ENCODE data around the gene SHQ1. TPM values are rescaled to one million over a fixed set of nuclear protein-coding genes. Genes with fewer than 3 reads are reported as not detected.
"Not testable (repeated sequence)": the region's sequence is repeated elsewhere in the genome, so short reads cannot be mapped to it uniquely, and the experiment has no call there.

SHQ1 gene
- total and polyA plus RNA-seq, 2 donors (not counting 3 experiments of a cell fraction or from before 2014, with no cell fraction given), result 7.3 to 20.6 TPM

- TF ChIP-seq POLR2A (IDR thresholded peaks at IDR 0.05; ENCODE audit: low read depth, low read length) (no peak), EZH2 (IDR thresholded peaks at IDR 0.05; ENCODE audit: borderline replicate concordance, low read depth, low read length, severe bottlenecking) (no peak), MYC (IDR thresholded peaks at IDR 0.05; ENCODE audit: low read depth, low read length) (no peak), GATA2 (IDR thresholded peaks at IDR 0.05; ENCODE audit: insufficient read depth, insufficient read length, low read depth, low read length) (no peak), FOS (IDR thresholded peaks at IDR 0.05; ENCODE audit: borderline replicate concordance, insufficient read depth, low read length) (no peak), JUN (IDR thresholded peaks at IDR 0.05; ENCODE audit: borderline replicate concordance, insufficient read depth, insufficient read length, low read depth) (no peak), POLR2AphosphoS5 (IDR thresholded peaks at IDR 0.05; ENCODE audit: insufficient read depth, low read depth, low read length) (no peak)
- TF ChIP-seq, protein P1, sequence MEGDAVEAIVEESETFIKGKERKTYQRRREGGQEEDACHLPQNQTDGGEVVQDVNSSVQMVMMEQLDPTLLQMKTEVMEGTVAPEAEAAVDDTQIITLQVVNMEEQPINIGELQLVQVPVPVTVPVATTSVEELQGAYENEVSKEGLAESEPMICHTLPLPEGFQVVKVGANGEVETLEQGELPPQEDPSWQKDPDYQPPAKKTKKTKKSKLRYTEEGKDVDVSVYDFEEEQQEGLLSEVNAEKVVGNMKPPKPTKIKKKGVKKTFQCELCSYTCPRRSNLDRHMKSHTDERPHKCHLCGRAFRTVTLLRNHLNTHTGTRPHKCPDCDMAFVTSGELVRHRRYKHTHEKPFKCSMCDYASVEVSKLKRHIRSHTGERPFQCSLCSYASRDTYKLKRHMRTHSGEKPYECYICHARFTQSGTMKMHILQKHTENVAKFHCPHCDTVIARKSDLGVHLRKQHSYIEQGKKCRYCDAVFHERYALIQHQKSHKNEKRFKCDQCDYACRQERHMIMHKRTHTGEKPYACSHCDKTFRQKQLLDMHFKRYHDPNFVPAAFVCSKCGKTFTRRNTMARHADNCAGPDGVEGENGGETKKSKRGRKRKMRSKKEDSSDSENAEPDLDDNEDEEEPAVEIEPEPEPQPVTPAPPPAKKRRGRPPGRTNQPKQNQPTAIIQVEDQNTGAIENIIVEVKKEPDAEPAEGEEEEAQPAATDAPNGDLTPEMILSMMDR (IDR thresholded peaks at IDR 0.05; ENCODE audit: extremely low read depth in 1 of 2, insufficient read depth in 1 of 2, low read depth in 1 of 2, low read length in 2 of 2), result no peak
- TF ChIP-seq, protein P2, sequence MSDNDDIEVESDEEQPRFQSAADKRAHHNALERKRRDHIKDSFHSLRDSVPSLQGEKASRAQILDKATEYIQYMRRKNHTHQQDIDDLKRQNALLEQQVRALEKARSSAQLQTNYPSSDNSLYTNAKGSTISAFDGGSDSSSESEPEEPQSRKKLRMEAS (IDR thresholded peaks at IDR 0.05; ENCODE audit: insufficient read depth, insufficient read length), result no peak
- Histone ChIP-seq H3K4me1 (ENCODE audit: control insufficient read depth, extremely low read depth, insufficient read depth, low read length) (peaks cover 2% of the 10 kb centered on the region), H3K9me3 (replicated peaks; ENCODE audit: control insufficient read depth, insufficient read depth, low read length) (no peaks in the 10 kb centered on the region), H2AFZ (ENCODE audit: low read depth, low read length) (no peak overlapping the region), H3K27me3 (ENCODE audit: control insufficient read depth in 2 of 2, insufficient read depth in 2 of 2, low read length in 2 of 2) (no peaks in the 10 kb centered on the region), H3K9me1 (replicated peaks; ENCODE audit: control insufficient read depth, extremely low read depth, insufficient read depth, low read length) (no peaks in the 10 kb centered on the region), H3K9ac (replicated peaks; ENCODE audit: extremely low read depth, insufficient read depth, low read length) (no peak overlapping the region), H3K4me2 (ENCODE audit: insufficient read depth, low read length) (no peak overlapping the region), H3K36me3 (ENCODE audit: control insufficient read depth in 2 of 2, extremely low read depth in 1 of 2, insufficient read depth in 2 of 2, low read length in 2 of 2) (no peaks in the 10 kb centered on the region), H3K79me2 (ENCODE audit: control insufficient read depth, insufficient read depth, low read length) (no peaks in the 10 kb centered on the region), H4K20me1 (replicated peaks; ENCODE audit: control insufficient read depth, extremely low read depth, insufficient read depth, low read length) (no peaks in the 10 kb centered on the region), H3K4me3 (replicated peaks in 1 of 3; ENCODE audit: insufficient read depth in 1 of 3, low read depth in 1 of 3, low read length in 3 of 3) (no peak overlapping the region), H3K27ac (ENCODE audit: insufficient read depth, low read depth, low read length) (no peak overlapping the region)
- FAIRE-seq (no peak), DNase-seq (ENCODE audit: low read depth, low spot score) (no peak)
- no TSS peak for BruUV-seq (replicated peaks)
- dilution Hi-C loops (cut with MboI; ENCODE audit: extremely low pct_ligation_motif_present, low sequenced_read_pairs), result no loop called here
- CTCF ChIA-PET, result no interaction called here
- POLR2A ChIA-PET, result no interaction called here
- intact Hi-C loops (cut with micrococcal nuclease), result no loop called here
These were observed 114.6 kb downstream of the SHQ1 start for GRCh38 chr3:72733676-72734075.

GRCh38 chr3:72732666-72733345 lies 115.4 kb downstream of the SHQ1 start:
- dilution Hi-C loops (cut with MboI; ENCODE audit: extremely low pct_ligation_motif_present, low sequenced_read_pairs); BruUV-seq (replicated peaks); H3K36me3 ChIP-seq (ENCODE audit: control insufficient read depth in 2 of 2, extremely low read depth in 1 of 2, insufficient read depth in 2 of 2, low read length in 2 of 2); H3K9me1 ChIP-seq (replicated peaks; ENCODE audit: control insufficient read depth, extremely low read depth, insufficient read depth, low read length); DNase-seq (ENCODE audit: low read depth, low spot score); H2AFZ ChIP-seq (ENCODE audit: low read depth, low read length); FAIRE-seq; intact Hi-C loops (cut with micrococcal nuclease); H3K4me2 ChIP-seq (ENCODE audit: insufficient read depth, low read length); H3K79me2 ChIP-seq (ENCODE audit: control insufficient read depth, insufficient read depth, low read length); H3K9me3 ChIP-seq (replicated peaks; ENCODE audit: control insufficient read depth, insufficient read depth, low read length); H3K27me3 ChIP-seq (ENCODE audit: control insufficient read depth in 2 of 2, insufficient read depth in 2 of 2, low read length in 2 of 2); H4K20me1 ChIP-seq (replicated peaks; ENCODE audit: control insufficient read depth, extremely low read depth, insufficient read depth, low read length); H3K4me1 ChIP-seq (ENCODE audit: control insufficient read depth, extremely low read depth, insufficient read depth, low read length); H3K9ac ChIP-seq (replicated peaks; ENCODE audit: extremely low read depth, insufficient read depth, low read length); POLR2A ChIA-PET; H3K27ac ChIP-seq (ENCODE audit: insufficient read depth, low read depth, low read length); H3K4me3 ChIP-seq (replicated peaks in 1 of 3; ENCODE audit: insufficient read depth in 1 of 3, low read depth in 1 of 3, low read length in 3 of 3); CTCF ChIA-PET: not testable (repeated sequence)

All from endothelial cell of umbilical vein (primary cell).